Amniotic stem cell (primary cell): ENCODE data around the gene MUC4.
"Not testable (repeated sequence)": the region's sequence is repeated elsewhere in the genome, so short reads cannot be mapped to it uniquely, and the experiment has no call there.

ENCODE experiments used
- DNase-seq: peaks from one replicate; lab custom pipeline; 2025; lab: John Stamatoyannopoulos, UW

MUC4 gene

DNA sequence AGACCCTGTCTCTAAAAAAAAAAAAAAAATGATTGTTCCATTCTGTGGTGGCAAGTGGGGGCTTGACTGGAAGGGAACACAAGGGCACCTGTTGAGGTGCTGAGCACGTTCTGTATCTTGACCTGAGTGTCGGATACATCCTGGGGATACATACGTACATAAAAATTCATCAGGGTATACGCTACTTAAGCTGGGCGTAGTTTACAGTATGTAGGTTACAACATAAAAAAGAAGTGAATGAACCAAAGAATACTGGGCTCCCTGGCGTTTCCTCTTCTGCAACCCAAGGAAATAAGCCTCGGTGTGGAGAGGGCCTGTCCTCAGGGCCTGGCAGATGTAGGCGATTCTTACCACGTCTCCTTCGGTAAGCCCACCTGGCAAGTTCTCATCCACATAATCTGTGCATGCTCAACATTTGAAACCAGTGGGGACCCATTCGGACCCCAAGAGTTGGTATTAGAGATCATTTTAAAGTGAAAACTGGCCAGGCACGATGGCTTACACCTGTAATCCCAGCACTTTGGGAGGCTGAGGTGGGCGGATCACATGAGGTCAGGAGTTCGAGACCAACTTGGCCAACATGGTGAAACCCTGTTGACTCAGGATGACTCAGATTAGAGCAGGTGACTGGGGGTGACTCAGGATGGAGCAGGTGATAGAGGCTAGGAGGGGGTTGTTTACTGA is 96.0 kb downstream of the MUC4 start:
- DNase-seq, result no peak

DNA sequence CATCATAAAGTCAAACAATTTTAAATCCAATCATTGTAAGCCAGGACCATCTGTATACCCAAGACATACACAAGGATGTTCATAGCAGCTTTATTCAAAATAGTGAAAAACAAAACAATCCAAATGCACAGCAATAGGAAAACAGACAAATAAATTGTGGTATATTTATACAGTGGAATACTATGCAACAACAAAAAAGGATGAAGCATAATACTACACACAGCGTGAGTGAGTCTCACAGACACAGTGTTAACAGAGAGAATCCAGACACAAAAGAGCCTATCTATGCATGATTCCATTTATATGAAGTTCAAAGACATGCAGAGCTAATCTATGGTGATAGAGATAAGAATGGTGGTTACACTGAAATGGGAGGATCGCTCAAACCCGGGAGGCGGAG is 96.6 kb downstream of the MUC4 start:
- no peak for DNase-seq

DNA sequence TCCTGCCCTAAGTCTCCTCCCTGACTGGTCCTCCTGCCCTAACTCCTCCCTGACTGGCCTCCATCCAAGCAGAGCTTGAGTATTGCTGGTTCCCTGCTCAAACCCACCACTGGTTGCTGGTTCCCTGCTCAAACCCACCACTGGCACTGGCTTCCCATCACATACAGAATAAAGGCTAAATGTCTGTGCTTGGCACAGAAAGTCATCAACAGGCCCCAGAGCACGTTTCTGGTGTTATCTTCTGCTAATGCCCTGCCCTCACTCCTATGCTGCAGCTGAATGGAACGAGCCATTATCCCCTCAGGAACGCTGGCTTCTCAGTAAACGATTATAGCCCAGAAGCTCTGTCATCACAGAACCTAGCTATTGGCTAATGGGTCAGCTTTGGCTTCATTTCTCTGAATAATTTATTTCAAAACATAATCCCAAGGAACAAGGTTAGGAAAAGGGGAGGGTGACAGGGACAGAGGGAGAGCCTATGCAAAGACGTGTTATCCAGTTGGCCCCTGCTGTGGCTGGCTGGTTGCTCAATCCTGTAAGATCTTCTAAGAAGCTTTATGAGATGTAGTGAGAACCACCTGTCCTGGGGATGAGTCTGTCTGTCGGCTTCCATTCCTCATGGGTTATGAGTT is 97.2 kb downstream of the MUC4 start:
- DNase-seq, result no peak

DNA sequence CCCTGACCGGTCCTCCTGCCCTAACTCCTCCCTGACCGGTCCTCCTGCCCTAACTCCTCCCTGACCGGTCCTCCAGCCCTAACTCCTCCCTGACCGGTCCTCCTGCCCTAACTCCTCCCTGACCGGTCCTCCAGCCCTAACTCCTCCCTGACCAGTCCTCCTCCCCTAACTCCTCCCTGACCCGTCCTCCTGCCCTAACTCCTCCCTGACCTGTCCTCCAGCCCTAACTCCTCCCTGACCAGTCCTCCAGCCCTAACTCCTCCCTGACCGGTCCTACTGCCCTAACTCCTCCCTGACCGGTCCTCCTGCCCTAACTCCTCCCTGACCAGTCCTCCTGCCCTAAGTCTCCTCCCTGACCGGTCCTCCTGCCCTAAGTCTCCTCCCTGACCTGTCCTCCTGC is 98.6 kb downstream of the MUC4 start:
- DNase-seq, result not testable (repeated sequence)

DNA sequence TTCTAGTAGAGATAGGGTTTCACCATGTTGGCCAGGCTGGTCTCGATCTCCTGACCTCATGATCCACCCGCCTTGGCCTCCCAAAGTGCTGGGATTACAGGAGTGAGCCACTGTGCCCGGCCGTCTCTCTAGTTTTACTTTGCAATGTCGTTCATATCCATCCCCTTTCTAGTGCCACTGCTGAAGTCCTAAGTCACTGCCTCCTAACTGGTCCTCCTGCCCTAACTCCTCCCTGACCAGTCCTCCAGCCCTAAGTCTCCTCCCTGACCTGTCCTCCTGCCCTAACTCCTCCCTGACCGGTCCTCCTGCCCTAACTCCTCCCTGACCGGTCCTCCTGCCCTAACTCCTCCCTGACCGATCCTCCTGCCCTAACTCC is 99.2 kb downstream of the MUC4 start:
- DNase-seq, result not testable (repeated sequence)

DNA sequence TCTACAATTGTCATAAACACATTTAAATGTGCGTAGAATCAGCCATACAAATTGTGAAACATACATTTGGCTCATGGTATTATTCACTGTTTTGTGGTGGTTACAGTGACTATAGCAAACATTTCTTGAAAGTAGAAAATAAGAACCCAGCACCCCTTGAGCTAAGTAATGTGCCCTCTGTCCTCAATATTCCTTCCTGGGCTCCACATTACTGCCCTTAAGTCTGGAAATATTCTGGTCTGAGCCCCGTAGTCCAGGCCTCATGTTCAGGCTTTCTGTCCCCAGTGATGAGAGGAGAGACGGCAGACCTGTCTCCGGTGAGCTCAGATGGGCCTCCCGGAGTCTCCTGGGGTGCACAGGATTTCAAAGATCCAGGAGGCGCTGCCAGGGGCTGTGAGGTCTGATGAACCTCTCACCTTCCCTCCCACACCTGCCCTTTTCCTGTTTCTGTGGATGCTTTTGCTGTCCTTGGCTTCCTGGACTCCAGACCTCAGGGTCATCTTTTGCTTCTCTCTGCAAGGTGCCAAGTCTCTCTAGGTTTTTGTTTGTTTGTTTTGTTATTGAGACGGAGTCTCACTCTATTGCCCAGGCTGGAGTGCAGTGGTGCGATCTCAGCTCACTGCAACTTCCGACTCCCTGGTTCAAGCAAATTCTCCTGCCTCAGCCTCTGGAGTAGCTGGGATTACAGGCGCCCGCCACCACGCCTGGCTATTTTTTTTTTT is 99.8 kb downstream of the MUC4 start:
- no peak for DNase-seq

DNA sequence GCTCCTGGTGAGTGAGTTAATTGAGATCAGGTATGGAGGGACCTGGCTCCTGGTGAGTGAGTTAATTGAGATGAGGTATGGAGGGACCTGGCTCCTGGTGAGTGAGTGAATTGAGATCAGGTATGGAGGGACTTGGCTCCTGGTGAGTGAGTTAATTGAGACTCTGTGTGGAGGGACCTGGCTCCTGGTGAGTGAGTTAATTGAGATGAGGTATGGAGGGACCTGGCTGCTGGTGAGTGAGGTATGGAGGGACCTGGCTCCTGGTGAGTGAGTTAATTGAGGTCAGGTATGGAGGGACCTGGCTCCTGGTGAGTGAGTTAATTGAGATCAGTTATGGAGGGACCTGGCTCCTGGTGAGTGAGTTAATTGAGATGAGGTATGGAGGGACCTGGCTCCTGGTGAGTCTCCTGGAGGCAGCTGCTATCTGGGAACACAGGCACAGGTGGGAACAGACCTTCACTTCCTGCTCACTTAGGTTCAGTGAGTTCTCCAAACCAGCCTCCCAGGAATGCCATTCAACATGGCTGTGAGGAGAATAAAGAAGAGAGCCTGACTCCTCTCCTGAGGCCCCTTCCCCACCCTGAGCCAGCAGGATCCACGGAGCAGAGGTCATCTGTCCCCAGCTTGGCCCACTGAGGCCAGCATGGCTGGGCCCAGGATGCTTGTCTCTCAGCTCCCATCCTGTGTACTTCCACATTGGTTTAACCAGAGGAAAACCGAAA is 100.5 kb downstream of the MUC4 start:
- not testable (repeated sequence) for DNase-seq

DNA sequence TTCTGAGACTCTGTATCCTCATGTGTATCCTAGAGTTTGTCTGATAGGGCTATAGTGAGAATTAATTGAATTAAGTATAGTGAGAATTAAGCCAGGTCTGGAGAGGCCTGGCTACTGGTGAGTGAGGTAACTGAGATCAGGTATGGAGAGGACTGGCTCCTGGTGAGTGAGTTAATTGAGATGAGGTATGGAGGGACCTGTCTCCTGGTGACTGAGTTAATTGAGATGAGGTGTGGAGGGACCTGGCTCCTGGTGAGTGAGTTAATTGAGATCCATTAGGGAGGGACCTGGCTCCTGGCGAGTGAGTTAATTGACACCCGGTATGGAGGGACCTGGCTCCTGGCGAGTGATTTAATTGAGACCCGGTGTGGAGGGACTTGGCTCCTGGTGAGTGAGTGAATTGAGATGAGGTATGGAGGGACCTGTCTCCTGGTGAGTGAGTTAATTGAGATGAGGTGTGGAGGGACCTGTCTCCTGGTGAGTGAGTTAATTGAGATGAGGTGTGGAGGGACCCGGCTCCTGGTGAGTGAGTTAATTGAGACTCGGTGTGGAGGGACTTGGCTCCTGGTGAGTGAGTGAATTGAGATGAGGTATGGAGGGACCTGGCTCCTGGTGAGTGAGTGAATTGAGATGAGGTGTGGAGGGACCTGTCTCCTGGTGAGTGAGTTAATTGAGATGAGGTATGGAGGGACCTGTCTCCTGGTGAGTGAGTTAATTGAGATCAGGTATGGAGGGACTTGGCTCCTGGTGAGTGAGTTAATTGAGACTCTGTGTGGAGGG is 101.4 kb downstream of the MUC4 start:
- DNase-seq, result not testable (repeated sequence)

DNA sequence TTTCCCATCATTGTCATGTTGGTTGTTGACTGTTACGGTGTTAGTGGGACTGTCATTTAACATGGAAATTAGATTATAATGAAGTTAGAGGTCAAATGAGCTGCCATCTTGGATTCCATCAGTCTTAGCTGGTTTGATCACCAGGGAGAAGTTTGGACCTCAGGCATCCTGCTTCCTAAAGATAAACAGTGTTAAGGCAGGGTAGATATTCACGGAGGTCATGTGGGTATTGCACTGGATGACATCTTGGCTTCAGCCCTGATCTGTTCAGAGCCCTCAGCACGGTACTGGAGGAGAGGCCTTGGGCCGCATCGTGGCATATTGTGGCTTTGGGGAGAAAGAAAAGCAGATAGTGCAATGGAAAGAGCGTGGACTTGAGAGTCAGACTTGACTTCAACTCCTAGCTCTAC is 102.0 kb downstream of the MUC4 start:
- no peak for DNase-seq

DNA sequence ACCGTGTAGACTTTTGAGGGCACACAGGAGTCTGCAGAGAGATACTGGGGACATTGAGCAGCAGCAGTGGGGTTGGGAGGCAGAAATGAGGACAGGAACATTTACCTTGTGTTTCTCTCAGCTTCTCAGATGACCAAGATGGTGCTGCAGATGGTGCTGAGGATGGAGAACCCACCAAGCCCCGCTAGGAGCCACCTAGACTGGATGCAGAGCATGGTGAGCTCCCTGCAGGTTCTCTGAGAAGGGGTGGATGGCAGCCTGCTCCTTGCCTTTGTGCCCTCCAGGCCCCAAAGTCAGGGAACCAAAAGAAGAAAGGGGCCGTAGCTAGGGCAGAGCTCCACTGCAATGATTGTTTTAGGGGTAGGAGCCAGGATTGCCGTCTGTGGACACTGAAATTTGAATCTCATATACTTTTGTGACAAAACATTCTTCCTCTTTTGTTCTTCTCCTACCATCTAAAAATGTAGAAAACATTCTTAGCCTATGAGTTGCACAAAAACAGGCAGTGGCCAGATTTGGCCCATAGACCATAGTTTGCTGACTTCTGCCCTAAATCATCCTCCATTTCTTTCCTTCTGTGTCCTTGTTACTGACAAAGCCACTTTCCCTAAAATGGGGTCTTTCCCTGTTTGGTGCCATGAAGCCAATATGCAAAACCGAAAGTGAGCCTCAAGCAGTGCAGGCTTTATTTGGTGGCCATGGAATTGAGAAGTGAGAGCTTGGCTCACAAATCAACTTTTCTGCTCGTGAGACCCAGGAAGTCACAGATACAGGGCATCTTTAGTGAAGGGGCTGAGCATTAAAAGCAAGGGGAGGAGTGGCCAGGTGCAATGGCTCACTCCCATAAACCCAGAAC is 102.9 kb downstream of the MUC4 start:
- DNase-seq, result no peak

DNA sequence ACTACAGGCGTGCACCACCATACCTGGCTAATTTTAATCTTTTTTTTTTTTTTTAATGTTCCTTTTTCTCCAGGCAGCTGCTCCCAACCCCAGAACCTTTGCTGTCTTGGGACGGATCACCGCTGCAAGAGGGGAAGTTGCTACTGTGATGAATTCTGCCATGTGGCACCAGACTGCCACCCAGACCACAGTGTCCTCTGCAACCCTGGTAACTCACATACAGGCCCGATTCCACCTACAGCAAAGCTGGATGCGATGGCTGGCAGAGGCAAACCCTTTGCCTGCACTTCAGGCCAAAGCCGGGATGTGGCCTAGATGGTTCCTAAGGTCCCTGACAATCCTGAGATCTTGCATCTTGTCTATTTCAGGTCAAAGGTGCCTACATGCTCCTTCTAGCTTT is 103.7 kb downstream of the MUC4 start:
- DNase-seq, result no peak

DNA sequence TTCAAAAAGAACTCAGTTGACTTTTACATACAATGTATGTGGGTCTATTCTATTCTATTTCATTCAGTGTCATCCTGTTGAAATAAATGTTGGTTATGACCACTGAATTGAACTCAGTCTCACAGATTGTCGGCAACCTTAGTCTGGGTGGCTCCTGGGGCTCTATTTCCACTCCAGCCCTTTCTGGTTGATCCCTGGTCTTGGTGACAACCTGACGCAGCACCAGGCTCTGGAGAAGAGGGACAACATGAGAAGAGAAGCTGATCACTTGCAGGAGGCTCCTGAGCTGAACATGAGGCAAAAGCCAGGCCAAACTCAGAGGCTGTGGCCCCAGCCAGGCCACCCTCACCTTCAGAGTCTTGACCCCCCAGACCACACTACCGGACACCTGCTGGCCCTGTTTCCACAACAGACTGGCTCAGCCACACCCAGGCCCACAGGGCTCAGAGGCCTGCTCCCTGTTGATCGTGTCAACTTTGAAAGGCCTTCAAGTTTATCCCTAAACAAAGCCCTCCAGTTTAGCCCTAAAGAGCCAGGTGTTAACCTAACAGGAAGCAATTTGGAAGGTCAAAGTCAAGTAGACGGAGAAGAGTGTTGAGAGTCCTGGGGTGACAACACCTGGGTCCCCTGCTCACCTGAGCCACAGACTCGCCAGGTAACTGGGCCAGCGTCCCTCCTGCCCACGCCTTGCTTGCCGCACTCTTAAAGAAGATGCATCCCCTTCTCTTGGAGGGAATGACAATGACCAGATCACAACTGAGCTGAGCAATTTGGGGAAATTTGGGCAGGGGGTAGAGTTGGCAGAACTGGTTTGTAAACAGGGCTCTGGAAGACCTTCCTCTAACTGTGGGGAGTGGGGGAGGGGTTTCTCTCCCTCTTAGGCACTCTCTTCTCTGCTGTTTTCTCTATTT is 106.4 kb downstream of the MUC4 start:
- DNase-seq, result no peak

DNA sequence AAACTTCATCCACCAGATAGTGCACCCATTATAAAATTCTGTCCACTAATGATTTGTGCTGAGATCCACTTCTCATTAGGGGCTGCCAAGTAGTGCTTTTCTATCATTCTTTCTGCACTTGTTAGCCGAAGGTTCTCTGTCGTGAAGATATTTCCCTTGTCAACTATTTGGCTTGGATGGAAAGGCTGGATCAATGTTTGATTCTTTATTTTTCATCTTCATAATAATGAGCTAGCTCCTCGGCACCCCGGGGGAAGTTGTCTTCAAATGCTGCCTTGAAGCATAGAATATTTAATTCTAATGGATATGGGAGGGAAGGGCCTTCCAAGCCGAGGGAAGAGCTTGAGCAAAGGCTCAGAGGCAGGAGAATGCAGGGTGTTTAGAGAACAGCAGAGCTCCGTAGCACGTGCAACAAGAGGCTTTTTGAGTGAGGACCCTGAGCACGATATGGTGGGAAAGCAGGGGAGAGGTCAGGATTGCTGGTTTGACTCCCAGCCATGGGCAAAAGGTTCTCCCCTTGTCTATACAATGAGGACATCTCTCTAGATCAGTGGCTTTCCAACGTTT is 107.2 kb downstream of the MUC4 start:
- no peak for DNase-seq

DNA sequence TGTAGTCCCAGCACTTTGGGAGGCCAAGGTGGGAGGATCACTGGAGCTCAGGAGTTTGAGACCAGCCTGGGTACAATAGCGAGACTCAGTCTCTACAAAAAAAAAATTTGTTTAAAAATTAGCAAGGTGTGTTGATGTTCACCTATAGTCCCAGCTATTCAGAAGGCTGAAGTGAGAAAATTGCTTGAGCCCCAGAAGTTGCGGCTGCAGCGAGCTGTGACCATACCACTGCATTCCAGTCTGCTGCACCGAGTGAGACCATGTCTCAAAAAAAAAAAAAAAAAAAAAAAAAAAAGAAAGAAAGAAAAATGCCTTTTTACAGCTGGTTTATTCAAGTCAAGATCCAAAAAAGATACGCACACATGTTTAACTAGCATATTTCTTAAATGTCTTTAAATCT is 108.0 kb downstream of the MUC4 start:
- no peak for DNase-seq

DNA sequence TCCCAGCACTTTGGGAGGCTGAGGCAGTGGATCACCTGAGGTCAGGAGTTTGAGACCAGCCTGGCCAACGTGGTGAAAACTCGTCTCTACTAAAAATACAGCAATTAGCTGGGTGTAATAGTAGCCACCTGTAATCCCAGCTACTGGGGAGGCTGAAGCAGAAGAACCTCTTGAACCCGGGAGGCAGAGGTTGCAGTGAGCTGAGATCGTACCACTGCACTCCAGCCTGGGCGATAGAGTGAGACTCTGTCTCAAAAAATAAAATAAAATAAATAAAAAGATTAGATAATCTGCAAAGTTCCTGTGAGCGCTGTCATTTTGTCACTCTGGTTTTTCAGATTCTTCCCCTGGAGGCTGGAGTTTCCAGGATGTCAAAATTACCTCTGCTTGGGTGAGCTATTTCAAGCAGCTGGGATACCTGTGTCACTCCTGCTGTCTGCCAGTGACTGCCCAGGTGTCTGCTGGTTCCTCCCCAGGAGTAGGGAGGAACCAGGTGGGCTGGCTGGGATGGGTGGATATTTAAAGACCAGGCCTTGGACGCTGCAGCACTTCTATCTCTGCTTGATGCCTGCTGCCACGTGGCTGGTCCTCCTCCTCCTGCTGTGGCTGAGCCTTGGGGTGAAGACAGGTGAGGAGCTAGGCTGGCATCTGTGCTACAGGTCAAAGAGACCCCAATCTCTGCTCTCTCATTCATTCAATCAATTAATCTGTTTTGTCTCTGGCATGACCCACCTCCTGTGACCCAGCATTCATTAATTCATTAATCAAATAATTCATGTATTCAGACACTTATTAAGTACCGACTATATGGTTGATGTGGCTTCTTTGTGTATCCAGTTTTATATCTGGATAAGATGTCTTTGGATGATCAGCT is 110.5 kb downstream of the MUC4 start:
- DNase-seq, result no peak

DNA sequence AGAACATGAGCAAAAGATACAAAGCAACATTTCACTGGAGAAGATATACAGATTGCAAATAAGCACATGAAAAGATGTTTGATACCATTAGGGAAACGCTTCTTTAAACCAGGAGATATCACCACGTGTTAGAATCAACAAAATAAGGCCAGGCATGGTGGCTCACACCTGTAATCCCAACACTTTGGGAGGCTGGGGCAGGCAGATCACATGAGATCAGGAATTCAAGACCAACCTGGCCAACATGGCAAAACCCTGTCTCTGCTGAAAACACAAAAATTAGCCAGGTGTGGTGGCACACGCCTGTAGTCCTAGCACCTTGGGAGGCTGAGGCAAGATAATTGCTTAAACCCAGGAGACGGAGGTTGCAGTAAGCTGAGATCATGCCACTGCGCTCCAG is 111.4 kb downstream of the MUC4 start:
- DNase-seq, result no peak

DNA sequence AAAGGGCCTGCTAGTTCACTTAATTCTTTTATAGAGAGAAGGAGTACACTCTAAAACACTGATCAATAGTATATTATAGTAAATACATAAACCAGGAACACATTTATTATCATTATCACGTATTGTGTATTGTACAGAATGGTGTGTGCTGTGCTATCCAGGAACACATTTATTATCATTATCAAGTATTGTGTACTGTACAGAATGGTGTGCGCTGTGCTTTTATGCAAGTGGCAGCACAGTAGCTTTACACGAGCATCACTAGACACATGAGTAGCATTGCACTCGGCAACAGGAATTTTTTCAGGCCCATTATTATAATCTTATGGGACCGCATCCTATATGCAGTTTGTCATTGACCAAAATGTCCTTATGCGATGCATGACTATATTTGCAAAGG is 111.9 kb downstream of the MUC4 start:
- no peak for DNase-seq

DNA sequence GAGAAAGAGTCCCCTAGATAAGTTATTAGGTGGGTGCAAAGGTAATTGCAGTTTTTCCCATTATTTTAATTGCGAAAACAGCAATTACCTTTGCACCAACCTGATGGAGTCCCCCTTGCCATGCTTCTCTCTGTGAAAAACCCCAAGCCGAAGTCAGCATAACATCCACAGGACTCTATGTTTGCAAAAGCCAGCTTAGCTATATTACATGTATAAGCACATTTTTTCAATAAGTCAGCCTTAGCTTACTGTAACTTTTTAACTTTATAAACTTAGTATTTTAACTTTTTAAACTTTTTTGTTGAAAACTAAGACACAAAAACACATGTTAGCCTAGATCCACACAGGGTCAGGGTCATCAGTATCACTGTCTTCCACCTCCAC is 112.3 kb downstream of the MUC4 start:
- no peak for DNase-seq
